IMR-90 (cell line): ENCODE data around the gene CMTM5.

ENCODE experiments used
- POLR2A ChIP-seq: IDR thresholded peaks from 2 replicates; pipeline ENCODE4 v1.6.1; 2012; ENCODE audit warnings: mild to moderate bottlenecking, low read depth, low read length
- SMC3 ChIP-seq: fragments of 150-350 bp; IDR thresholded peaks from 2 replicates; pipeline ENCODE4 v1.6.1; 2016; ENCODE audit warnings: low read depth, mild to moderate bottlenecking, antibody characterized with exemption, low read length, moderate library complexity
- TF ChIP-seq, protein P1 (sequence below): conservative IDR thresholded peaks from 2 replicates; pipeline ENCODE4 v1.5.1; 2012; ENCODE audit warnings: mild to moderate bottlenecking, low read depth, low read length, improper control_type of control experiment

DNA sequence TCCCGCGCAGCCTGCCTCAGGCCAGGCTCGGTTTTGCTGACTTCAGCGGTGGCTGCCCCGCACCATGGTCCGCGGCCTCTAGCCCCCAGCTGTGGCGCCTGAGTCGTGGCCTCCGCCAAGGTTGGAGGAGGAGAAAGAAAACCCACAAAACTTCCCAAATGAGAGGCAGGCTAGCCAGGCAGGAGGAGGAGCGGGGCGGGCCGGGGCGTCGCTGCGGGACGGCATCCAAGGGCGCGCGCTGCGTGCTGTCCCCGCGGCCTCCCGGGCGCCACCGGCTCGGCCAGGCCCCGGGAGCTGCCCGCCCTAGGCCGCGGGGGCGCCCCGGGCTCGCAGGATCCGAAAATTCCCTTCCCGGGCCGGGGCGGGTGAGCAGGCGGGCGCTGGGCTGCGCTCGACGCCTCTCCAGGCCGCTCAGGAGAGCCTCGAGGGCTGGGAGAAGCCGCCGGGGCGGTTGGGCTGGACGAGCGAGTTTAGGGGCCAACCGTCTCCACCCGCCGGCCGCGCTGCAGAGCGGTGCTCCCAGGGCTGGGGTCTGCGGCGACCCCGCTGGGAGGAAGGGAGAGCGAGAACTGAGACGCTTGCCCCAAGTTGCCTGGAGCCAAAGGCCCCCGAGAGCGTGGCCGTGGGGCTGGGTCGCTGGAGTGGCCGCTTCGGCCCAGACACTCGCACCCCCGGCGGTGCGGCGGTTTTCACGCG lies 11.7 kb upstream of the CMTM5 start, which contains the start of gene EFS:
- TF ChIP-seq, protein P1, sequence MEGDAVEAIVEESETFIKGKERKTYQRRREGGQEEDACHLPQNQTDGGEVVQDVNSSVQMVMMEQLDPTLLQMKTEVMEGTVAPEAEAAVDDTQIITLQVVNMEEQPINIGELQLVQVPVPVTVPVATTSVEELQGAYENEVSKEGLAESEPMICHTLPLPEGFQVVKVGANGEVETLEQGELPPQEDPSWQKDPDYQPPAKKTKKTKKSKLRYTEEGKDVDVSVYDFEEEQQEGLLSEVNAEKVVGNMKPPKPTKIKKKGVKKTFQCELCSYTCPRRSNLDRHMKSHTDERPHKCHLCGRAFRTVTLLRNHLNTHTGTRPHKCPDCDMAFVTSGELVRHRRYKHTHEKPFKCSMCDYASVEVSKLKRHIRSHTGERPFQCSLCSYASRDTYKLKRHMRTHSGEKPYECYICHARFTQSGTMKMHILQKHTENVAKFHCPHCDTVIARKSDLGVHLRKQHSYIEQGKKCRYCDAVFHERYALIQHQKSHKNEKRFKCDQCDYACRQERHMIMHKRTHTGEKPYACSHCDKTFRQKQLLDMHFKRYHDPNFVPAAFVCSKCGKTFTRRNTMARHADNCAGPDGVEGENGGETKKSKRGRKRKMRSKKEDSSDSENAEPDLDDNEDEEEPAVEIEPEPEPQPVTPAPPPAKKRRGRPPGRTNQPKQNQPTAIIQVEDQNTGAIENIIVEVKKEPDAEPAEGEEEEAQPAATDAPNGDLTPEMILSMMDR, result no peak
- no peak; the same call in 1 of the 2 replicates for TF ChIP-seq POLR2A
- no peak for TF ChIP-seq SMC3
